ENCODE results near the gene IL17B.

DNA sequence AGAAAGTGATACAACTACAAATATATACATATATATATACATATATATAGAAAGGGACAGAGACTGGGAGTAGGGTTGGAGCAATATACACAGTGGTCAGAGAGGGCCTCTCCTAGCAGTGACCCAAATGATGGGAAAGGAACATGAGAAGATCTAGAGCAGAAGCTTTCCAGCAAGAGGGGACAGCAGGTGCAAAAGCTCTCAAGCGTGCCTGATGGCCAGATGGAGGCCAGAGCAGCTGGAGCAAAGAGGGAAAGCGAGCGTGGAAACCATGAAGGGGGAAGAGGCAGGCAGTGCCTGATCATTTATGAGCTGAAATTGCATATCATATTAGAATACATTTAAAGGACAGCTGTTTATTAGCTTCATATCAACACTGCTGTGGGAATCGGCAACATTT is 41.4 kb downstream of the IL17B start:
- TF ChIP-seq, protein P1, sequence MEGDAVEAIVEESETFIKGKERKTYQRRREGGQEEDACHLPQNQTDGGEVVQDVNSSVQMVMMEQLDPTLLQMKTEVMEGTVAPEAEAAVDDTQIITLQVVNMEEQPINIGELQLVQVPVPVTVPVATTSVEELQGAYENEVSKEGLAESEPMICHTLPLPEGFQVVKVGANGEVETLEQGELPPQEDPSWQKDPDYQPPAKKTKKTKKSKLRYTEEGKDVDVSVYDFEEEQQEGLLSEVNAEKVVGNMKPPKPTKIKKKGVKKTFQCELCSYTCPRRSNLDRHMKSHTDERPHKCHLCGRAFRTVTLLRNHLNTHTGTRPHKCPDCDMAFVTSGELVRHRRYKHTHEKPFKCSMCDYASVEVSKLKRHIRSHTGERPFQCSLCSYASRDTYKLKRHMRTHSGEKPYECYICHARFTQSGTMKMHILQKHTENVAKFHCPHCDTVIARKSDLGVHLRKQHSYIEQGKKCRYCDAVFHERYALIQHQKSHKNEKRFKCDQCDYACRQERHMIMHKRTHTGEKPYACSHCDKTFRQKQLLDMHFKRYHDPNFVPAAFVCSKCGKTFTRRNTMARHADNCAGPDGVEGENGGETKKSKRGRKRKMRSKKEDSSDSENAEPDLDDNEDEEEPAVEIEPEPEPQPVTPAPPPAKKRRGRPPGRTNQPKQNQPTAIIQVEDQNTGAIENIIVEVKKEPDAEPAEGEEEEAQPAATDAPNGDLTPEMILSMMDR (IDR thresholded peaks at IDR 0.05 in 4 of 5, conservative IDR thresholded peaks at IDR 0.05 in 1 of 5) = no peak
- no peak for TF ChIP-seq POLR2A (IDR thresholded peaks at IDR 0.05)
